NK-92 treated with Interleukin-12 subunit alpha and Interleukin-12 subunit beta, amount 100 ng/mL, for 24 hours (cell line): ENCODE results near the gene TBPL2.
"Not testable (repeated sequence)": the region's sequence is repeated elsewhere in the genome, so short reads cannot be mapped to it uniquely, and the experiment has no call there.

Experiments
- DNase-seq: peaks from one replicate; lab custom pipeline; 2025; lab: John Stamatoyannopoulos, UW

Gene TBPL2

DNA sequence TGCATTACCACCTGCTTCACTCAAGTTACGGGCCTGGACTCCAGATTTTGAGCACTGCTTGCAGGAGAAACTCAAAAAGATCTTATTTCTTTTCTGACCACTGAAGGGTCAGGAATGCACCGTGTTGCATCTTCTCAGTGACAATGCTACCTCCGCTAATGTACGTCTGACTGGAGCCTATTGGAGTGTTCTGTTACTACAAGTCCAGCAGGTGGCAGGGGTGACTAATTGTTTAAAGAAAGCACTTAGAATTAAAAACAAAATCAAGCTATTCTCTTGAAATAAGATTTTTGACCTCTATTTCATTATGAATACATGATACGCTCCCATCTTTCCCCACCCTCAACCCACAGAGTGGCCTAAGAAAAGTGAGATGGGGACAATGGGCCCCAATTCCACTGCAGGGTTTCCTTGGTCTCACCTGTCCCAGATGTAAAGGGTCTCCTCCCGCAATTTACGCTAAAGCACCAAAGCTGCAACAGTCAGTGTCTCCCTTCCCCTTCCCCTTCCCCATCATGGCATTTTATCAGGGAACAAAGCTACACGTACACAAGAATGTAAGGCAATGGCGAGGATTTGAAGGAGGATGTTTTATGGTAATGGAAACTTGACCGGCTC is 2.2 kb downstream of the TBPL2 start:
- no peak for DNase-seq

DNA sequence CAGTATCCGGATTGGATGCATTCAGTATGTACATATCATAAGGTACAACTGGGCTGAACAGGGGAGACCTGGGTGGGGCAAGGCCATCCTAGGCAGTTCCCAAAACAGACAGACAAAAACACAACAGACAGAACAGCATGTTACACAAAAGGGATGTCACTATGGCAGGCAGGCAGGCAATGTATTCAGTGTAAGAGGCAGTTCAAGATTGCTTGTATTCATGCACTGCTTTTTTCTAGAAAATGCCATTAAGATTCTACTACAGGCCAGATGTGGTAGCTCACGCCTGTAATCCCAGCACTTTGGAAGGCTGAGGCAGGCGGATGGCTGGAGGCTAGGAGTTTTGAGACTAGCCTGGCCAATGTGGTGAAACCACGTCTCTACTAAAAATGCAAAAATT is 3.5 kb downstream of the TBPL2 start:
- DNase-seq: no peak

DNA sequence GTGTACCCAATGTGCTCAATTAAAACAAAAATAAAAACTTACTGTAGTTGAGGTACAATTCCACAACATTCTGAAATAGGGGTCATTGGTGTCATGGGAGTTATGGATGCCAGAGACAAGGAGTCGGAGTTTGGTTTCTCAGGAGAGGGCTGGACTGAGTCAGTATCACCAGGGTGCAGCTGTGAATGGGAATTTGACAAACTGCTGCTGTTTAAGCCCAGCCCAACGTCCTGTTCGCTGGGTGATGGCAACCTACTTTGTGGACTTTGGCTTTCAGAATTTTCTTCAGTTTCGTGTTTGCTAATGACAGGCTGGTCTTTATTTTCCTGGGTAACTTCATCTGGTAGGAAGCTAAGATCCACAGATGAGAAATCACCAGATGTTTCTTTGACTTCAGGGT is 3.9 kb downstream of the TBPL2 start:
- no peak for DNase-seq

DNA sequence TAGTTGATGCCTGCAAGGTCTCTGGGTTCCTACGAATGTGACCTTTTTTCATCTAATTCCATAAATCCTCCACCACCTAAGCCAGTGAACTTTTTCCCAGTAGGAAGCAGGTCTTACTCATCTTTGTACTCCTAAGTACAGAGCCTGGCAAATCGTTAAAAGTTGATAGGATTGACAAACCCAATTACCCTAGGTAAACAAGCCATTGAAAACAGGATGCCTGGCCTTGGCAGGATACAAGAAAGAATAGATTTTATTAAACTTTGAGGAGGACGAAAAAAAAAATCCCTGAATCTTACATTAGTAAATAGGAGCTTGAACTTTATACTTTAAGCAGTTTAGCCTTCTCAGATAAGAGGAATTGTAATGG is 5.6 kb downstream of the TBPL2 start:
- DNase-seq: no peak

DNA sequence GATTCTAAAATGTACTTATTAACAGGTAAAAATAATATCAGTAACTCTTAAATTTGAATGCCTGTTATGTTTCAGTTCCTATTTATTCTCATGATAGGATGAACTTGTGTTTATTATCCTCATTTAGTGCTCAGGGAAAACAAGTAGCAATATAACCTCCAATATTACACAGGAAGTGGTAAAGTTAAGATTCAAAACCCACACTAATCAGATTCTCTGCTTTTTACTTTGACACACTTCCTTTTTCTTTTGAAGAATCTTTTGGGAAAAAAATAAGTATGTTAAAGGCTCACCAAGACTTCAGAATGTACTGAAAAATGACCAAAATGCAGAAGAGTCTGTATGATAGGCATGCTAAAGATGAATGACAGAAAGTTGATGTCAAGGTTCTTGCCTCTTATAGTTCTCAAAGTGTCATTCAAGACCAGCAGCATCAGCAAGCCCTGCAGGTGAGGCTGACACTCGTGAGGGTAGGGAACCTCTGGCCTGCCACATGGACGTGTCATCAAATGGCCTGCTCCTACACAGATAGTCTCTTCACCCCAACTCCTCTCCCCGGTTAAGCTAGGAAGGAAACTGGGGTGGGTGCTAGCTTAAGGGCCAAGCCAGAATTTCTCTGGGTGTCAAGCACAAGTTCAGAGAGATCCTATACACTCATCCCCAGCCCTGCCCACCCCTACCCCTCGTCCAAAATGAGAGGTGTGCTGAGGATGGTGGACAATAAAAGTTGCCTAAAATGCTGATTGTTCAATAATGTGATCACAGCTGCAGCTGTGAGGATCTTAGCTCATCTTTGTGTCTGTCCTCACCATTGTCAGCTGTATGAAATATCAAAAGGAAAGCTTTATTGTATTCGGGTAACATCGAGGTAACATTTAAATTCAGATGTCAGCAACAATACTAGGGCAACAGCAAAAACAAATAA is 6.3 kb downstream of the TBPL2 start:
- no peak for DNase-seq

DNA sequence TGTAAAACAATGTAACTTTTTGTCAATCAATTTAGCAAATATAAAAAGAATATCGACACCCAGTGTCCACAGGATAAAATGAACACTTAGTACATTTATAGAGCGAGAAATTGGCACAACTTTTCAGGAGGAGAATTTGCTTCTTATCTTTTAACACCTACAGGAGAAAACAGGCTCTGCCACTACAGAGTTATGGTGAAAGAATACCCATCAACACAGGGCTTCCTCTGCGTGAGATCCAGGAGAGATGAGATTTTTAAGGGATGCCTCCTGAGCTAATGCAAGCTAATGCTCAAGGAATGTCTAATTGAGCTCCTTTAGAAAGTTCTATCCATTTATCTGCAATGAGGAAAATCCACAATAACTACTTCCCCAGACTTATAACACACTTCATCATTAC is 7.8 kb downstream of the TBPL2 start:
- DNase-seq: no peak

DNA sequence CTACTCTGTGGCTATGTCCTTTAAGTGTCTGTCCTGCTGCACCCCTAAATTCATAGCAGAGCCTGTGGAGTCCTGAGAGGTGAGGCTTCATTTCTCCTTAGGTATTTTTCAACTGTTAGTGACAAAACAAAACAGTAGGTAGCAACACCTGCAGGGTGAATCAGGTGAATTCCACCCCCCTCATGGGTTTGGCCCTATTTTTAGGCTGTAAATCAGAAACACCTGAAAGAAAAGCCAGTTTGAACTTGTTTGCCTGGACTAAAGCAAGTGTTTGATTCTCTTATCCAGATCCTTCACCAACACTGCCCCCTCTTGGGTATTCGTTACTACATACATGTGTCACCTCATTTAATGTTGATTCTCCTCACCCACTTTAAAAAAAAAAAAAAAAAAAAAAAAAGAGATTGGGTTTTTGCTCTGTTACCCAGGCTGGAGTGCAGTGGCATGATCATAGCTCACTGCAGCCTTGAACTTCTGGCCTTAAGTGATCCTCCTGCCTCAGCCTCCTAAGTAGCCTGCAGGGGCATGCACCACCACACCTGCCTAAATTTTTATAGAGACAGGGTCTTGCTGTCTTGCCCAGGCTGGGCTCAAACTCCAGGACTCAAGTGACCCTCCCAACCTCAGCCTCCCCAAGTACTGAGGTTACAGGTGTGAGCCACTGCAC is 10.3 kb downstream of the TBPL2 start:
- DNase-seq: peak; percentile 23

DNA sequence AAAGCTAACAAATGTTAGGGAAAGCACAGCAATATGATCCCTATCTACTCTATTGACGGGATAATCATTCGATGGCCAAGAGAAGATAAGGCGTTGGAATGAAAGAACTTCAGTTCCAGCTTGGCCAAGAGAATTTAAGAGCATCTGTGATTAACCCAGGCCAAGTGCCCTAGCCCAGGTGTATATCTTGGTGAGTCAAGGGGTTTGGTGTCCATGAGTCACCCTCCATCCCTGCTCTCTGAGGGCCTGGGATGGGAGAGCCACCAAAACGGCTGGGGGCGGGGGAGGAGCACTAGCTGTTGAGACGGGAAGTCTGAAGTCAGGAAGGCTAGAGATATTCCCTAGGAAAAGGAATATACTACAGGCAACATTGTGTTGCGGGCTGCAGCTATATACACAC is 13.0 kb downstream of the TBPL2 start:
- DNase-seq: no peak

DNA sequence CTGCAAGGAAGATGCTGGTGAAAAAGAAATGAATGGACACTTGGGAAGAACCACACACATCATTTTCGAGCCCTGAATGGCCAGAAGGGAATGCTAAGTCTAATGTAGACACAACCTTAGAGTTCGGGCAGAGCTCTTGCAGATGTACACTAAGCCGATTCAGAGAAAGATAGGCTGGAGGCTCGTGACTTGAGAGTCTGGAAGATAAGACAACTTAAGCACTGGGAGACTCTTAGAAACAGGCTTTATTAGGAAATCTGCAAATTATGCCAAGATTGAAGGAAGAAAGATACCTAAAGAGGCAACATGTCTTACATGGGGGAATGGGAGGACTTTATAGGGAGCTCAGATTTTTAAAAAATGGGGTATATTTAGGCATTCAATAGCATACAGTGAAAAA is 13.5 kb downstream of the TBPL2 start:
- DNase-seq: no peak

DNA sequence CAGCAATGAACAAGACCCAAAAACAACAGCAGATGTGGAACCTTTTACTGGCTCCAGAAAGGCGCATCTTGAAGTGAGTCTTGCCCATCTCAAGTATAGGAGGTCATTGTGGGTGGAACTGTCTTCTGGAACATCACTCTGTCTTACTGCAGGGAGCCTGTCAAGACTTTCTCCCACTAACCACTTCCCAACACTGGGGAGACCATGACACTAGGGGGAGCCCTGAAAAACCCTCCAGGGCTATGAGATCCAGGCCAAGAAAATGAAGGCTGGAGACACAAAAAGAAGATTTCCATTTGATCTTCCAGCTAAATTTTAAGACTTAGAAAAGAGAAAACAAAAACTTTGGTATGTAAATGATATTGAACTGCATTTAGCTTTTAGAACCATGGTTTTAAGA is 15.3 kb downstream of the TBPL2 start:
- no peak for DNase-seq

DNA sequence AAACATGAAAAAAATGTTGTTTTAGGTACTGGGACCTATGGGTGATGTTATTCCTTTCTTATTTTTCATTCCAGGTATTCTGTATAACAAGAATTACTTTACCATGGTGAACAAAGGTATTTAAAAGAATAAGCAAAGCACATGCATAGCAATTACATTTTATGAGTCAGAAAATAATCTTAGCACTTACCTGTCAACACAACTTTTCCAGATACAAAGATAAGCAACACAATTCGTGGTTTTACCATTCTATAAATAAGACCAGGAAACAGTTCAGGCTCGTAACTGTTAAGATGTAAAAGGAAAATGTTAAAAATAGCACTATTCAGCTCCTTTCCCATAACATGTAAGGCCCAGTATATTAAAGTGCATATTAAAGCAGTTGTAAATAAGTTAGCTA is 16.4 kb downstream of the TBPL2 start:
- no peak for DNase-seq

DNA sequence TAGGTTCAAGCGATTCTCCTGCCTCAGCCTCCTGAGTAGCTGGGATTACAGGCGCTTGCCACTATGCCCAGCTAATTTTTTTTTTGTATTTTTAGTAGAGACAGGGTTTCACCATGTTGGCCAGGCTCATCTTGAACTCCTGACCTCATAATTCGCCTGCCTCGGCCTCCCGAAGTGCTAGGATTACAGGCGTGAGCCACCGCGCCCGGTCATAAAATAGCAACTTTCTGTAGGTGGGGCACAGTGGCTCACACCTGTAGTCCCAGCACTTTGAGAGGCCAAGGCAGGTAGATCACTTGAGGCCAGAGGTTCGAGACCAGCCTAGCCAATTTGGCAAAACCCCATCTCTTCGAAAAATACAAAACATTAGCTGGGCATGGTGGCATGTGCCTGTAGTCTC is 18.1 kb downstream of the TBPL2 start:
- not testable (repeated sequence) for DNase-seq

DNA sequence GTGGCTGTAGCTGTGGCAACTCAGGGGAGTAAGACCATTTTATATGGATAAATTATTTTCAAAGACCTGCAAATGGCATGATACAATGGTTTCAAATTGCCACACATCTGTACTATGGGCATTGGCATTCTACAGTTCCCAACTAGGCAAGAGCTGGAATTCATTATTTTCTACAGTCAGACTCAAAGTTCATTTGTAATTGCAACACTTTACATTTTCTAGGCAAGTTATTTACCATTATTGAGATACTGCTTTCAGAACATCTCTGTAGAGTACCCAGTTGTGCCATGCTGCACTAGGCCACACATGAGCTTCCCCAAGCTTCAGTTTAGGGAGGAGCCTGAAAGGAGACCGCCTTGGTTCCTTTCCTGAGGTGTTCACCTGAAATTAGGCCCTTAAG is 20.8 kb downstream of the TBPL2 start:
- no peak for DNase-seq

DNA sequence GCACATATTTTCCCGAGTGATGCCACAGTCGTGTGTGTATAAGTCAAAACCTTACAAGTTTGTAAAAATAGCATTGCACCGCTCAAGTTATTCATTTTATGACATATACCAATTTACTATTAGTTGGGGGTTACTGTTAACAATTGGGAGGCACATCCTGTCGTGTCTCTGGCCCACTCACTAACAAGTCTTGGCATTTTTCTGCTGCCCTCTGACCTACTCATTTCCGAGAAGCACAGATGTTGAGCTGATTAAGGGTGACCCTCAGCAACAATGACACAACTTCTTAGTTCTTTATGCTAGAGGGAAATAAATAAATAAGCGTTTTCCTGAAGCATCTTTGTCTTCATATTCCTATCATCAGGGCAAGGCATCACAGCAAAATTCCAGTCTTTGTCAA is 22.0 kb downstream of the TBPL2 start:
- no peak for DNase-seq

DNA sequence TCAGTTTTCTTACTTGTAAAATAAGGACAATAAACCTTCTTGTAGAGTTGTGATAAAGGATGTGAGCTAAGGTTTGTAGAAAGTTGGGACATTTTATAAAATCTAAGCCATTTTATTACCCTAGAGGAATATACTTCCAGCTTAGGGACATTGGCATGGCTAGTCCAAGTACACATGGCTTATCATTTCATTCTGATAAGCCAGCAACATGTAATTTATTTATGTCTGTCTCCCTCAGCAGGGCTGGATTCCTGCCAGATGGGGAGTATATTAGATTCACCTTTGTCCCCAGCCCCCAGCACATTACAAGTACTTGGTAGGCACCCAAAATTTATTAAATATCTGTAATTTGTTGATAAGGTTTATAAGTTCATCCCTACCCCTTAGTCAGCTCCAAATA is 22.5 kb downstream of the TBPL2 start:
- no peak for DNase-seq

DNA sequence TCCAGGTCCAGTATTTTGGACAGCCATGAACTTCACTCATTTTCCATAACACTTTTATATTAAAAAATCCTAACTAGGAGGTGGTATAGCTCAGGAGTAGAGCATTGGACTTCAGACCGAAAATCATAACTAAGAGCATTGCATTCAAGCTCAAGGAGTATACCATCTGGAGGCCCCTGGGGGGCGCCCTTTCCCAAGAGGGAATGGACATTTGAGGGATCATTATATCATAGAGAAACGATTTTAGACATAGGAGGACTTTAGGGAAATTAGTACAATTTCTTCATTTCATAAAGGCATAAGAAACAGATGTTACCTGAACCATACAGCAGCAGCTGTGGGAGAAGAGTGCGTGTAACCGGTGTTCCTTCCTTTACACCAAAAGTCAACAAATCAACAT is 23.6 kb downstream of the TBPL2 start:
- DNase-seq: no peak

DNA sequence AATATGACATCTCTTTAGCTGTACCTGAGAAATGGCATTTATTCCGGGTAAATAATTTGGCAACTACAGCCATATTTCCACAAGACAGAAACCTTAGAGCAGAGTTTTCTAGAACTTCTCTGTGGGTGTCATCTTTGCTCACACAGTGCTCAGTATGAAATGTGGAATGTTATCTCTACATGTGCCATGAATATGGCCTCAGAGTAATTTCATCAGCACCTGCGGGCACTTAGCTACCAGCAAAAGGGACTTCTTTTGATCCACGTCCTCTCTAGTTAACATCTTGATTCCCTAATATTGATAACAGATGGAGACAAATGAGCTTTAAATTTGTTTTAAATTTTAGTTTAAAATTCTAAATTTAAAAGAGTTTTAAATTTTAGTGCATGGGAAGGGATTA is 25.9 kb downstream of the TBPL2 start:
- no peak for DNase-seq

DNA sequence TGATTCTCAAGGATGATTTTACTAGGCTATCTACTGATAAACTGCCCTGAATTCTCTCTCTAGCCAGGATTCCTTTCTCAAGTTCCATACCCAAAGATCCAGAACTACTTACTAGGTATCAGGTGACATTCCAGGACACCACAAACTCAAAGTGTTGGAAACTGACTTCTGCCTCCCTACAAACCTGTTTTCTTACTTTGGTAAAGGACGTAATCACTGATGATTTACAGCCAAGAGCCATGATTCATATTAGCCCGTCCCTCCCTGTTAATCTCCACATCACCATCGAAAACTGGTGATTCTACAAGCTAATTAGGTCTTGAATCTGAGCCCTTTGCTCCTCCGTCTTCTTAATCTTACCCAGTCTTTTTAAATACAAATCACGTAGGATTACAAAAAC is 27.7 kb downstream of the TBPL2 start:
- DNase-seq: no peak

DNA sequence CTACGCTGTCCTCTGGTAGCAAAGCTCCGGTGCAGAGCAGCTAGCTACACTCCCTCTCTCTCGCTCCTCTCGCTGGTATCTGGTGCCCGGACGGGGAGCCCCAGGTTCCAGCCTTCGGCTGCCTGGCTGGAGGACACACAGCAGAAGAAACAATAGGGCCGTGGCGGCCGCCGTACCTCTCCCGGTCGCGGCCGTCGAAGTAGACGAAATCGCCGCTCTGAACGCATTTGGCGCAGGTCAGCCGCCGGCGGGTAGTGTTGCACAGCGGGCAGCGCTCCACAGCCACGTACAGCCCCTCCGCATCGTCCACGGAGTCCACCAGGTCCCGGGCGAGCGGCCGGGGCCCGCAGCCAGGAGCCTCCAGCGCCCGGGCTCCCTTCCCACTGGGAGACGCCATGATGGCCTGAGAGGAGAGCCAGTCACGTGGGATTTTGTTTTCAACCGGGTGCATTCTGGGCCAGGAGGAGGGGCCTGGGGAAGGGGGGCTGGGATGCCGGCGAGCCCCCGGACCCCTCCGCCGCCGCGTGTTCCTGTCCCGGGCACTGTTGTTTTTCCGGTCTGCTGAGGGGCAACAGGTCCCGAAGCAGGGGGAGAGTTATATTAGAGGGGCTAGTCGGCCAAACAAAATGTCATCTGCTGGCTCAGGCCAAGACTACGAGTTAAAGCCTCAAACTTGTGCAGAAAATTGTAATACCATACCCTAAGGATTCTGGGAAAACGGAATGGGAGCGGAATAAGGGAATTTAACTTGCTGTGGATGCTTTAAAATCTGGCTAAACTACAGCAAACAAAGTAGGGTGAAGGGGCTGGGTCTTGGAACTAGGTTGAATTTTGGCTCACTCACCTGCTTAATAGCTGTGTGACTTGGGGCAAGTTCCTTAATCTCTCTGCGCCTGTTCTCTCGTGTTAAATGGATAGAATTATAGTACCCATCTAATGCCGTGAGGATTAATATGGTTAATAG is 28.7 kb downstream of the TBPL2 start, which contains the start of gene ATG14:
TSS of gene ATG14 (minus strand) at position 405 of the 964 bp plus-strand sequence. CDS start at position 397, 8 bp downstream.
- peak; percentile 67 for DNase-seq

DNA sequence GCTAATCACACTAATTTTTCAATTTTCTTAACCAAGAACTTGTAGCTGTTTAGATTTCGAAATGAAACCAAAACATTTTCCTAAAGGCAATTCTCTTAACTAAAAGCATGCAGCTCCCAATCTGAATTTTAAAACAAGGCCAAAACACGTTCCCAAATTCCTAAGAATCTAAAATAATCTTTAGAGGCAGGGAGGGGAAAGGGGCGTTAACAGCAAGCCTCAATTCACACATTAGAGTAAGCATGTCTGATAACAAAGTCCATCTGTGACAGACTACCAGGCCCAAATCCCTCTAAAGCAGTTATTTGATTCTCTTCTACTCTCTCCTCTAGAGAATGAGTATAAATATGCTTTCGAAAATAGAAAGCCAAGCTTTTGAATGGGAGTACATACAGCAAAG is 29.5 kb downstream of the TBPL2 start:
- DNase-seq: no peak

DNA sequence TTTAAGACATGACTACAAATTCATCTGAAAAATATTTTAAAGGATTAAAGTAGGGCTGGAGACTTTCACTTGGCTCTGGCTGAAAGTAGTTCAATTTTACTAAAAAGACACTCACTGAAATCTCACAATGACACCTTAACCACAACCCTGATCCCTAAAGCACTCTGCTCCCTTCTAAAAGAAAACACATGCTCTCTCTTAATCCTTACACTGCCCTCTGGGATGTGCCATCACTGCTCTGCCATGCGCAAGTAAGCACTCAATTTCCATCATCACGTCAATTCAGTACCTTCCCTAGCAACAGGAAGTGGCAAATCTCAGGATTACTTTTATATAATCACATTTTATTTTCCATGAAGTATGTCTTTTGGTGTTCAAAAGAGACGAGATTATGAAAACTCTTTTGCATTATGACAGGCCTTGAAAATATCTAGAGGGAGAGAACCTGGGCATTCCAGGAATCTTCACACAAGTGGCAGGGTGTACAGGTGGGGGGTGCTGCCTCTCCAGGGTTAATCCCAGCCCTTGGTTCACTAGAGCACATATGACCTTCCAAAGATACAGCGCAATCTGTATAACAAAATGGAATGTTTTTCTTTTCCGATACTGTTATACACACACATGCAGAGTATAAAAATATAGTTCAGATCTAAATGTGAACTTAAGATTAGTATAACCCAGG is 36.1 kb downstream of the TBPL2 start:
- no peak for DNase-seq
